ENCODE results near the gene EMC10.
"Not testable (repeated sequence)": the region's sequence is repeated elsewhere in the genome, so short reads cannot be mapped to it uniquely, and the experiment has no call there.

EMC10 gene

DNA sequence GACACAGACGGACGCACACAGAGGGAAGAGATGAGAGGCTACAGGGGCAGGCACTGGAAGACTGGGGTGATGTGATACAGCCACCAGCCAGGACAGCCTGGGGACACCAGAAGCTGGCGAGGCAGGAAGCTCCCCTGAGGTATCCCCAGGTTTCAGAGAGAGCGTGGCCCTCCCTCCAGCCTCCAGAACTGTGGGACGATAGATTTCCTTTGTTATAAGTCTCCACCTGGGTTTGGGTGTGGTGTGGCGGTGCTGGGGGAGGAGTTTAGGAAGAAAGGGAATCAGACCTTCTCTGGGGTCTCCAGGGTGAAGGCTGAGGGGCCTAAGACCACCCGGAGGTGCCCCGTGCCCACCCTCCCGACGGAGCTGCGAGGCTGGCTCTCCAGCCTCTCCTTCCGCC is 40.1 kb downstream of the EMC10 start:
- DNase-seq, result no peak

DNA sequence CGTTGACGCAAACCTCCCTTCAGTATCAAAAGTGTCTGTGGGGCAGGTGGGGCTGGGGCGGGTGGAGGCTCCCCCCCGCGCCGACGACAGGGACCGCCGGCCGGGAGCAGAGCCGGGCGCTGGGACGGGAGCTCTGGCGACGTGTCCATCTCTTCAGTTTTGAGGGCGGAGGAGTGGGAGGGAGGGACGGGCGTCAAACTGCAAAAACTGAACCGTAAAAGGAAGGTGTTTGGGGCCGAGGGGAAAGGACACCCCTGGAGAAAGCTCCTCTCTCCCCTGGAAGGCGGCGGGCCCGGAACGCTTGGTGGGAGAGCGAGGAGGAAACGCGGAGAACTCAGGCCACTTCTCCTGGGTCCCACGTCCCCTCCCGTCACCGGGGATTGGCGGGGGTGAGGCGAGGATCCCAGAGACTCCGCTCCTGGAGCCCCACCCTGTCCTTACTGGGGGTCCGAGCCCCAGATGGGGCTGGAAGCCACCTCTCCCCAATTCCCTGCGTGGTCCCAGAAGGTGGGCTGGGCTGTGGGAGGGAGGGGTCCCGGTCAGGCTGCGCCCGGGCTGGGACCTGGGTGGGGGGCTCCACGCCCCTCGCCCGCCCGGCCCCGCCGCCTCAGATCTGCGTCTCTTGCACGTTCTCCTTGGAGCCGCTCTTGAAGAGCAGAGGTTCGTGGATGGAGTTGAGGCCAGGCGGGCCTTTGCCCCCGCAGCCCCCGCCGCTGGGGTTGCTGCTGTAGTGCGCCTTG is 40.8 kb downstream of the EMC10 start:
- no peak for DNase-seq

DNA sequence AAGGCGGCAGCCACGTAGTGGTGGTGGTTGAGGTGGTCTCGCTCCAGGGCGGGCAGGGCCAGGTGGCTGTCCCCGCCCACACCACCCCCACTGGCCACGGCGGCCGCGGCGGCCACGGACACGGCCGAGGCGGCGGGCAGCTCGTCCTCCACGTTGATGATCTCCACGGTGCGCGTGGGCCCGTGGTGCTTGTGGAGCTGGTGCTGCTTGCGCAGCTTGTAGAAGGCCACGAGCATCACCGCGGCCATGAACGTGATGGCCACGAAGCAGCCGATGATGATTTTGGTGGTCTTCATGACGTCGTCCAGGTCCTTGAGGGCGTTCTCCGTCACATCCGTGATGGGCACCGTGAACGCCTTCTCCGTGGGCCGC is 41.4 kb downstream of the EMC10 start:
- DNase-seq, result no peak

DNA sequence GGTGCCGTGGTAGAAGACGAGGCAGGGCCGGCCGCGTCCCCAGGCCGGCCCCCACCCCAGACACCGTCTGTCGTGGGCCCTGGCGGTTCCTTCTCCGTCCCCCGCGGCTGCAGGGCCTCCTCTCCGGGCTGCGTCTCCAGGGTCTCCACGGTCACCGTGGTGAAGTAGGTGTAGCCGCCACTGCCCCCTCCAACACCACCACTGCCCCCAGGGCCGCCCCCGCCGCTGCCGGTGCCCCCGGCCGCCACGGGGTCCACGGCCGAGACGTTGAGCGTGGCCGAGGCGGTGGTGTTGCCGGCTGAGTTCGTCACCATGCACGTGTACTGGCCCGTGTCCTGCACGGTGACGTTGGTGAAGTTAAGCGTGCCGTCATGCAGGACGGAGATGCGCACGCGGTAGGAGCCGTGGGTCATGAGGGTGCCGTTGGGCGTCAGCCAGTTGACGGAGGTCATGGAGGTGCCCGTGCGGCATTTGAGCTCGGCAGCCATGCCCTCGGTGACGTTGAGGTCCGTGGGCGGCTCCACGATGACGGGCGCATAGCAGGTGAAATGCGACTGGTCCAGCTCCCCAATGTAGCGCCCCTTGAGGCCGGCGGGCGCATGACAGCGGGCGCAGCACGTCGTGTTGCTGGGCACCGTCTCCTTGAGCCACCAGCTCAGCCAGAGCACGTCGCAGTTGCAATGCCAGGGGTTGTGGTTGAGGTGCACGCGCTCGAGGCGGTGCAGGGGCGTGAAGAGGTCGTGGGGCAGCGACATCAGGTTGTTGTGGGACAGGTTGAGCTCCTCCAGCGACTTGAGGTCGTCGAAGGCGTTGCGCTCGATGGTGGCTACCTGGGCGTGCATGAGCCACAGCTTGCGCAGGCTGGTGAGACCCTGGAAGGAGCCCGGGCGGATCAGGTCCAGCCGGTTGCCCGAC is 42.0 kb downstream of the EMC10 start:
- no peak for DNase-seq

DNA sequence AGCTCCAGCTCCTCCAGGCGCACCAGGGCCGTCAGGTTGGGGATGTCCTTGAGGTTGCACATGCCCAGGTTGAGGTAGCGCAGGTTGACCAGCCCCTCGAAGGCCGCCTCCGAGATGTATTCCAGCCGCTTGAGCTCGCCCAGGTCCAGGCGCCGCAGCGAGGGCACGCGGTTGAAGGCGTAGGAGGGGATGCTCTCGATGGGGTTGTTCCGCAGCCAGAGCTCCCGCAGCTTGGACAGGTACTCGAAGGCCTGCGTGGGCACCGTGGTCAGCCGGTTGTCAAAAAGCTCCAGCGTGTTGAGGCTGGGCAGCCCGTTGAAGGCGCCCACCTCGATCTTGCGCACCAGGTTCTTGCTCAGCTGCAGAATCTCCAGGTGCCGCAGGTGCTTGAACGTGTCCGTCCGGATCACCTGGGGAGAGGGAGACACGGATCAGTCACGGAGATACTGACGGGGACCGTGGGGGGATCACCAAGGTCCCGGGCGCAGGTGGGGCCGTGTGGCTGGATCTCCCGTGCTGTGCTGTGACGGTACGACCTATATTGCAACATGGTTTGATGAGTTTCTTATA is 42.8 kb downstream of the EMC10 start:
- DNase-seq, result no peak

DNA sequence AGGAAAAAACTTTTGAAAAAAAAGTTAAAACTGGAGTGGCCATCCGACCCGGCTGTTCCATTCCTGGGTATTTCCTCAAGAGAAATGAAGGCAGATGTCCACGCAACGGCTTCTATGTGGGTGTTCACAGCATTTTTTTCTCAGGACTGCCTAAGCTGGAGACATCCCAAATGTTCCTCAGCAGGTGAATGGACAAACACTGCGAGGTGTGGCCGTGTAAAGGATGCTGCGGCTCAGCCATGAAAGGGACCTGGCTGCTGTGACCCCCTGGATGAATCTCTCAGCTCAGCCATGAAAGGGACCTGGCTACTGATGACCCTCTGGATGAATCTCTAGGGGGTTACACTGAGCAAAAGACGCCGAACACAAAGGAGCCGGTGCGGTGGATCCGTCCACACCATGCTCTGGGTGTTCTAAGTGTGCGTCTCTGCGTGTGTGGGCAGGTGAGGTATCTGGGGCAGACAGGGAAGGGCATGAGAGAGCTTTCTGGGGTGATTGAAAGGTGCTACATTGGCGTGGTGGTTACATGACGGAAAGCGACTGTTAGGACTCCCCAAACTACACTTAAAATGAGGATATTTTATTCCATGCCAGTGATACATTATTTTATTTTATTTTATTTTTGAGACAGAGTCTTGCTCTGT is 44.6 kb downstream of the EMC10 start:
- DNase-seq, result no peak

DNA sequence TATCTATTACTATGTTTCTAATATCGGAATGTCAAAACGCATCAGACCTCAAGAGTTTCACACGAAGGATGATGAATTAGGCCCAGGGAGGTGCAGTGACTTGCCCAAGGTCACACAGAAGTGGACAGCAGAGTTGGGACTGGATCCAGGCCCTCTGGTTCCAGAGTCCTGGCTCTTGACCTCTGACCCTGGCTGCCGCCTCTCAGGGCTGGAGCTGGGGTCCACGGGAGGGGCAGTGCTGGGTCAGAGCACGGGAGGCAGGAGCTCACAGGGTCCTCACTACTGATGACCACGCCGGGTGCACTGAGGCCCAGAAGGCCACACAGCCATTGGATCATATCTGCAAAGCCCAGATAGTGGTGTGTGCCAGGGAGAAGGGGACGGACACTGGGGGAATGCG is 46.6 kb downstream of the EMC10 start:
- no peak for DNase-seq

DNA sequence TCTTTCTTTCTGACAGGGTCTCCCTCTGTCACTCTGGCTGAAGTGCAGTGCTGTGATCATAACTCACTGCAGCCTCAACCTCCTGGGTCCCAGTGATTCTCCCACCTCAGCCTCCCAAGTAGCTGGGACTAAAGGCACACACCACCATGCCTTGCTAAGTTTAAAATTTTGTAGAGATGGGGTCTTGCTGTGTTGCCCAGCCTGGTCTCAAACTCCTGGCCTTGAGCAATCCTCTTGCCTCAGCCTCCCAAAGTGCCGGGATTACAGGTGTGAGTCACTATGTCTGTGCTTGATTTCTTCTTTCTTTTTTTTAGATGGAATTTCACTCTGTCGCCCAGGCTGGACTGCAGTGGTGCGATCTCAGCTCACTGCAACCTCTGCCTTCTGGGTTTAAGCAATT is 51.7 kb downstream of the EMC10 start:
- DNase-seq, result not testable (repeated sequence)

DNA sequence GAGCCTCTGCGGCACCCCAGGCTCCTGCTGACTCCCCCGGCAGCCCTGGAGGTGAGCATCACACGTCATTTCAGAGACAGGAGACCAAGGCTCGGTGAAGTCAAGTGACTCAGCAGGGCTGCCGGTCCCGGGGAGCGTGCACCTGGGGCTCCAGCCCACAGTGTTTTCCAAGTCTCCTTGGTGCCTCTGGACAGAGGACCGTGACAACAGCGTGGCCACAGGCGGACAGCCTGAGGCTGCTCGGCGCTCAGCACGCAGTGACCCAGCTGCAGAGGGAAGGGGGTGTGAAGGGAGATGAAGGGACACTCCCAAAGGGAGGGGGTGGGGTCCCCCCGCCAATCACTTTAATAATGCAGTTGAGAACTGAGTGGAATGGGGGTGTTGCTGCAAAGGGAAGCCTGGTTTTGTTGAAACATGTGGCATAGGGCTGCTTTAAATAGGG is 54.9 kb downstream of the EMC10 start:
- DNase-seq, result no peak

DNA sequence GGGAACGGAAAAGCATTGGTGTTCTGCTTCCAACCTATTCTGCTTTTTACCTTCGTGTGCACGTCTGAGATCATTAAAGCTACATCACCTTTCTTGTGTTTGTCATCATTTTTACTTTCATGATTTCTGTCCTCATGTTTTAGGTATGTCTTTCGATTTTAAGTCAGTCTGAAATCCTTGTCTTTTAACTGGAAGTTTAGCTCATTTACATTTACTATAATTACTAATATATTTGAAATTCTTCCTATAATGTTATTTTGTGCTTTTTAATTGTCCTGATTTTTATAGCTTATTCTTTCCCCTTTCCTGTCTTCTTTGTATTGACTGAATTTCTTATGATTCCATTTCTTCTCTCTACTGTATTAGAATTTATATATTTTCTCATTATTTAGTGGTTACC is 56.6 kb downstream of the EMC10 start:
- no peak for DNase-seq

DNA sequence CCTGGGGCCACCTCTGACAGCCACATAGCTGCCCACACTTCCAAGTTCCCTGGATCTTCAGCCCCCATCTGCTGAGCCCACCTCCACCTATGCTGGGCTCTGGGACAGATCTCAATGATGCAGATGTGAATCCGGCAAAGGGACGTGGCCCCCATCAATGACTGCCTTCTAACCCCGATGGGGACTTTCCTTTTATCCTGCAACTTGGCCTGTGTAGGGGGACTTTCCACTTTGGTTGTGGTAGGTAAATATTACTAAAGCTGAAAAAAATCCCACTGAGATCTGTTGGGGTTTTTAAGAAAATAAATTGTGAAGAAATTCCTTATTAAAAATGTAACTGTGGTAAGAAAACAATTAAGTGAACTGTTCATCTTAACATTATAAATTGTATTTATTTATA is 58.2 kb downstream of the EMC10 start:
- no peak for DNase-seq

DNA sequence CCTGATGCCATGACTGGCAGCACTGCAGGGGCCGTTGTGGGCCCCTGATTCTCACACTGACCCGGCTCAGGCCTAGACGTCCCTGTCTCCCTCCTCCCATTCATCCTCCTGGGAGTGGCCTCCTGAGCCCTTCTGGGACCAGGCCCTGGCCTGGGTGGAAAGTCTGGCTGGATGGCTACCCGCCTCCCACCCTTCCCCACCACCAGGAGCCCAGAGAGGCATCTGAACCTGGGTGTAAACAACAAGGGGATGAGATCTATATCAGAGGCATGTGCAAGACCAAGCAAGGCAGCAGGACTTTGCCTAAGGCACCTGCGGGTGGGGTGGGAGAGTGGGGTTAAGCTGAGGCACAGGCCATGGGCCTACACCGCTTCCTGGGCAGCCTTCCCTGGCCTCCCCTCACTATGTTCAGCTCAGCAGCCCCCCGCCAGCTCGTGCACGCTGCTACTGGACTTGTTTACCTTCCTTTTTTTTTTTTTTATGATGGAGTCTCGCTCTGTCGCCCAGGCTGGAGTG is 59.4 kb downstream of the EMC10 start:
- no peak for DNase-seq

DNA sequence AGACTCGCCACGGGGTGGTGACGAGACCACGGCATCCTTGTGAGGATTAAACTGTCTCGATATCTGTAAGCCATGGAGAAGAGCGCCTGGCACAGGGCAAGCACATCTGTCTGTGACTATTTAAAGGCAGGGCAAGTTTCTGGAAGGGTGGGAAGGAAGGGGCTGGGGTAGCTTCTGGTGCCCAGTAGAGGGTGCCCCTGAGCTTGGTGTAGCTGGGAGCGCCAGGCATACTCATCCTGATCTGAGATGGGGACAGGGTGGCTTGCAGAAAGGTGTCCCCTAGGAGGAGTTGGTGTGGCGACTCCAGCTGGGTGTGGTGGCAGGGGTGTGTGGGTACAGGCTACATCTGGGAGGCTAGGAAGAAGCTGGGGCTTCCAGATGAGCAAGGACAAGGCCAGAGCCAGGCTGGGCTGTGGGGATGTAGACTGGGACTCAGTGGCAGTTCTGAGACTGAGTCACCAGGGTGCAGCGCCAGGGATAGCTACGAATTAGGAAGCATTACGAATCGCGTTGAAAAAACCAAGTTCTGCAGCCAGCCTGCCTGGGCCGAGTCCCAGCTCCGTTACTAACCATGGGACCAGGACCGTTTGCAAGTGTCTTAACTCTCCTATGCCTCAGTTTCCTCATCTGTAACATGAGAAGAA is 60.5 kb downstream of the EMC10 start:
- no peak for DNase-seq

DNA sequence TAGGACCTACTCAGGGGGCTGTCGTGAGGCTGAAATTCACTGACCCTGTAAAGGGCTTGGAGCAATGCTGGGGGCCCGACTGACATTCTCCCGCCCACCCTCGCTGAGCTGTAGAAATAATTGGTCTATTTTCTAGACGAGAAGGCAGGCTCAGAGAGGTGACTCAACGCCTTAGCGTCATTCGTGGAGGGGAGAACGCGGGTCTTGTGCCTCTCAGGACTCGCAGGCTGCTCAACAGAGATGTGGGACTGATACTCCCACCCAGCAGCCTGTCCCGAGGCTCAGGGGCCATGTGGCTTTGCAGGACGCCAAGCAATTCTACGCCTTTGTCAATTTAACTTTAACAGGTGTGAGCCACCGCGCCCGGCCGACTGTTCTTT is 61.0 kb downstream of the EMC10 start:
- no peak for DNase-seq

DNA sequence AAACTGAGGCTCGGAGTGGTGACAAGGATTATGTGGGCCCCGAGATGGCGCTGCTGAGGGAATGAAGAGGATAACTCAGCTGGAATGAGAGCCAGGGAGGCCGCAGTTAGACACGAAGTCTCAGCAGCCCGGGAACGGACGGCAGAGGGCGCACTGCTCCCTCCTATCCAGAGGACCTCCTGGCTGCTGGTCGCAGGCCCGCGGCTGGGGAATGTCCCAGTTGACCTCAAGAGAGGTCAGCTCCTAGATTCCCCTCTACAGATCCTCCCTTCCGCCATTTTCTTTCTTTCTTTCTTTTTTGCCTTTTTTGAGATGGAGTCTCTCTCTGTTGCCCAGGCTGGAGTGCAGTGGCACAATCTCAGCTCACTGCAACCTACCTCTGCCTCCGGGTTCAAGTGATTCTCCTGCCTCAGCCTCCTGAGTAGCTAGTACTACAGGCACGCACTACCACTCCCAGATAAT is 61.5 kb downstream of the EMC10 start:
- peak; percentile 35 to 70 for DNase-seq
